Ovary (tissue), 3 donors: Measurements from ENCODE around the gene RBM20.

Experiments
- CTCF ChIP-seq, 3 donors: fragments of 450-650 bp in 2 of 3; fragments of 200-600 bp in 1 of 3; IDR thresholded peaks; one replicate each; pipeline versions ENCODE4 v1.5.1 to v1.8.0; 2016 to 2022; ENCODE audit warnings: antibody characterized with exemption in 3 of 3, mild to moderate bottlenecking in 1 of 3
- POLR2A ChIP-seq: fragments of 450-650 bp; IDR thresholded peaks from one replicate; pipeline ENCODE4 v1.6.1; 2017; ENCODE audit warnings: antibody characterized with exemption, mild to moderate bottlenecking, moderate library complexity
- donor health status: DM: no; HTN: no; CAD: no.

GRCh38 chr10:110862961-110863360 lies 218.8 kb downstream of the RBM20 start:
- TF ChIP-seq CTCF (IDR thresholded peaks at IDR 0.05) (no peak), POLR2A (no peak)
